WTC11 (cell line): ENCODE results near the gene FBXO9. TPM values are rescaled to one million over a fixed set of nuclear protein-coding genes. Genes with fewer than 3 reads are reported as not detected.

Source experiments
- ATAC-seq: fragments of 200-7000 bp; cut with Tn5 transposase; 2 replicates; pipeline ENCODE4 v1.10.0; 2021; ENCODE audit warnings: mild to moderate bottlenecking, moderate library complexity
- CTCF ChIA-PET: fragments of 300-600 bp; sonication (Branson Sonifier 250); formaldehyde crosslinking; loops from one replicate; lab custom pipeline; 2021; ENCODE audit warnings: antibody characterized with exemption; lab: Charles Lee
- POLR2A ChIA-PET: fragments of 350-600 bp; sonication (Branson Sonifier 250); formaldehyde crosslinking; loops from one replicate; lab custom pipeline; 2021; ENCODE audit warnings: antibody characterized with exemption; lab: Charles Lee
- DNase-seq: peaks from one replicate; pipeline ENCODE4 v3.0.0; 2021; ENCODE audit warnings: low spot score
- H3K27ac Mint-ChIP-seq: 2 replicates; pipeline ENCODE4 v1.8.0; 2021; ENCODE audit warnings: mixed read lengths
- H3K27me3 Mint-ChIP-seq: 2 replicates; pipeline ENCODE4 v1.8.0; 2021; ENCODE audit warnings: low read depth, mild to moderate bottlenecking, moderate library complexity, mixed read lengths
- H3K36me3 Mint-ChIP-seq: 2 replicates; pipeline ENCODE4 v1.8.0; 2021; ENCODE audit warnings: mixed read lengths
- H3K4me1 Mint-ChIP-seq: 2 replicates; pipeline ENCODE4 v1.8.0; 2022; ENCODE audit warnings: mixed read lengths
- H3K4me3 Mint-ChIP-seq: 2 replicates; pipeline ENCODE4 v1.8.0; 2021; ENCODE audit warnings: mild to moderate bottlenecking, moderate library complexity, mixed read lengths
- H3K9me3 Mint-ChIP-seq: 2 replicates; pipeline ENCODE4 v1.8.0; 2021; ENCODE audit warnings: mixed read lengths
- ATF1 ChIP-seq: sonication (generic); formaldehyde crosslinking; IDR thresholded peaks from 2 replicates; pipeline ENCODE4 v1.8.1; 2023; ENCODE audit warnings: mild to moderate bottlenecking, moderate library complexity, missing genetic modification reagents
- ATF3 ChIP-seq: sonication (generic); formaldehyde crosslinking; conservative IDR thresholded peaks from 2 replicates; pipeline ENCODE4 v1.8.1; 2022; ENCODE audit warnings: mild to moderate bottlenecking, missing genetic modification reagents
- CDX4 ChIP-seq: fragments of 250-450 bp; sonication (Bioruptor Pico); IDR thresholded peaks from 2 replicates; pipeline ENCODE4 v1.9.0; 2021; ENCODE audit warnings: moderate library complexity, mild to moderate bottlenecking, inconsistent platforms, borderline replicate concordance
- CREB1 ChIP-seq: sonication (generic); formaldehyde crosslinking; IDR thresholded peaks from 2 replicates; pipeline ENCODE4 v1.8.0; 2023; ENCODE audit warnings: mild to moderate bottlenecking, missing genetic modification reagents
- GABPB1 ChIP-seq: sonication (generic); formaldehyde crosslinking; IDR thresholded peaks from 2 replicates; pipeline ENCODE4 v1.8.1; 2023; ENCODE audit warnings: mild to moderate bottlenecking, missing genetic modification reagents
- HMGA2 ChIP-seq: fragments of 250-450 bp; sonication (Bioruptor Pico); IDR thresholded peaks from 2 replicates; pipeline ENCODE4 v1.4.0; 2021; ENCODE audit warnings: mild to moderate bottlenecking, moderate library complexity
- HMGXB4 ChIP-seq: sonication (generic); formaldehyde crosslinking; IDR thresholded peaks from 2 replicates; pipeline ENCODE4 v1.8.1; 2023; ENCODE audit warnings: mild to moderate bottlenecking, moderate library complexity, missing genetic modification reagents
- IRF2 ChIP-seq: sonication (generic); formaldehyde crosslinking; IDR thresholded peaks from 2 replicates; pipeline ENCODE4 v1.8.0; 2022; ENCODE audit warnings: low read depth, missing genetic modification reagents, borderline replicate concordance
- MAX ChIP-seq: sonication (generic); formaldehyde crosslinking; IDR thresholded peaks from 2 replicates; pipeline ENCODE4 v1.8.0; 2022; ENCODE audit warnings: mild to moderate bottlenecking, missing genetic modification reagents
- MYBL2 ChIP-seq: sonication (generic); formaldehyde crosslinking; IDR thresholded peaks from 2 replicates; pipeline ENCODE4 v1.8.1; 2023; ENCODE audit warnings: mild to moderate bottlenecking, moderate library complexity, missing genetic modification reagents
- NR2C2 ChIP-seq: sonication (generic); formaldehyde crosslinking; IDR thresholded peaks from 2 replicates; pipeline ENCODE4 v1.8.0; 2022; ENCODE audit warnings: mild to moderate bottlenecking, missing genetic modification reagents
- PRDM15 ChIP-seq: sonication (generic); formaldehyde crosslinking; IDR thresholded peaks from 2 replicates; pipeline ENCODE4 v1.8.0; 2022; ENCODE audit warnings: missing genetic modification reagents
- RORB ChIP-seq: fragments of 250-450 bp; sonication (Bioruptor Pico); IDR thresholded peaks from 2 replicates; pipeline ENCODE4 v1.9.0; 2021; ENCODE audit warnings: mild to moderate bottlenecking
- ZNF232 ChIP-seq: sonication (generic); formaldehyde crosslinking; IDR thresholded peaks from 2 replicates; pipeline ENCODE4 v1.8.0; 2022; ENCODE audit warnings: mild to moderate bottlenecking, missing genetic modification reagents
- ZNF317 ChIP-seq: sonication (generic); formaldehyde crosslinking; IDR thresholded peaks from 2 replicates; pipeline ENCODE4 v1.8.1; 2023; ENCODE audit warnings: low read depth, mild to moderate bottlenecking, moderate library complexity, missing genetic modification reagents, borderline replicate concordance
- ZNF532 ChIP-seq: fragments of 250-450 bp; sonication (Bioruptor Pico); IDR thresholded peaks from 2 replicates; pipeline ENCODE4 v1.9.0; 2021; ENCODE audit warnings: mild to moderate bottlenecking, borderline replicate concordance
- total RNA-seq: library from RNA; stranded (reverse); gene quantifications from 3 replicates; pipeline ENCODE4 v1.2.3, GENCODE V29; 2021

The FBXO9 gene
- total RNA-seq, 1 experiment from 2014 or later, result 54.4 TPM

- H3K27me3 Mint-ChIP-seq, result no peaks in the 10 kb centered on the region
- DNase-seq (no peak), ATAC-seq (no peak)
- TF ChIP-seq ZNF317 (CRISPR knock-in tag) (no peak), ATF3 (CRISPR knock-in tag) (no peak), NR2C2 (no peak), GABPB1 (CRISPR knock-in tag) (no peak), MYBL2 (no peak), CREB1 (CRISPR knock-in tag) (no peak), CDX4 (no peak), RORB (no peak), MAX (CRISPR knock-in tag) (no peak)
- CTCF ChIA-PET, result no interaction called here
- no peaks in the 10 kb centered on the region for H3K9me3 Mint-ChIP-seq
- POLR2A ChIA-PET, result no interaction called here
- H3K4me3 Mint-ChIP-seq, result no peak overlapping the region
- H3K36me3 Mint-ChIP-seq, result peaks cover 26% of the 10 kb centered on the region
- H3K4me1 Mint-ChIP-seq, result peaks cover 19% of the 10 kb centered on the region
- H3K27ac Mint-ChIP-seq, result no peak overlapping the region
Measured at GRCh38 chr6:53042112-53042511, 23.1 kb upstream of the FBXO9 start.

- Mint-ChIP-seq H3K9me3 (no peaks in the 10 kb centered on the region), H3K36me3 (peaks cover 25% of the 10 kb centered on the region), H3K4me1 (peaks cover 19% of the 10 kb centered on the region), H3K27me3 (no peaks in the 10 kb centered on the region), H3K27ac (no peak overlapping the region), H3K4me3 (no peak overlapping the region)
- CTCF ChIA-PET, result interaction anchor here (0.6 to 2.0 kb wide), 5 partner anchors 46 to 348 kb away, joined by 3 to 7 read pairs (median 3); partner anchors contain the start of gene GSTA4
- TF ChIP-seq IRF2 (CRISPR knock-in tag) (no peak), ZNF532 (CRISPR knock-in tag) (no peak)
- DNase-seq, result no peak
- POLR2A ChIA-PET, result interaction anchor here (0.8 kb wide), 1 partner anchor 48 kb away, joined by 3 read pairs; the partner anchor contains the start of gene GSTA4
- peak; percentile 64 for ATAC-seq
Measured at GRCh38 chr6:53043581-53043980, 21.6 kb upstream of the FBXO9 start.

GRCh38 chr6:53044071-53044470 is 21.1 kb upstream of the FBXO9 start:
- DNase-seq (peak; percentile 28), ATAC-seq (peak; percentile 81)
- CTCF ChIA-PET, result interaction anchor here (0.6 to 2.0 kb wide), 4 partner anchors 46 to 348 kb away, joined by 3 to 7 read pairs (median 4); partner anchors contain the start of gene GSTA4
- Mint-ChIP-seq H3K9me3 (no peaks in the 10 kb centered on the region), H3K36me3 (peaks cover 22% of the 10 kb centered on the region), H3K27me3 (no peaks in the 10 kb centered on the region), H3K27ac (no peak overlapping the region), H3K4me1 (peaks cover 19% of the 10 kb centered on the region), H3K4me3 (no peak overlapping the region)
- POLR2A ChIA-PET, result interaction anchor here (0.8 kb wide), 1 partner anchor 49 kb away, joined by 3 read pairs; the partner anchor contains the start of gene GSTA4
- TF ChIP-seq HMGXB4 (CRISPR knock-in tag), result no peak
- TF ChIP-seq CREB1 (CRISPR knock-in tag), result no peak
- TF ChIP-seq HMGA2 (CRISPR knock-in tag), result no peak
- no peak for TF ChIP-seq PRDM15 (CRISPR knock-in tag)
- no peak for TF ChIP-seq ZNF232 (CRISPR knock-in tag)
- no peak for TF ChIP-seq CDX4
- no peak for TF ChIP-seq ATF1 (CRISPR knock-in tag)
